ENCODE data around the gene IFNAR1. TPM values are rescaled to one million over a fixed set of nuclear protein-coding genes. Genes with fewer than 3 reads are reported as not detected.
A peak's percentile ranks its signal among the peaks of the same experiment; 100 is the strongest.

The IFNAR1 gene
- total RNA-seq, 1 experiment from 2014 or later = 14.2 TPM

- Histone ChIP-seq H3T11ph (ENCODE audit: low read length) (no peak overlapping the region), H3K23ac (ENCODE audit: insufficient read length, low read depth, low read length) (no peak overlapping the region), H3K18ac (ENCODE audit: insufficient read length, low read depth, low read length) (no peak overlapping the region), H2BK20ac (ENCODE audit: low read depth, low read length, poor library complexity, severe bottlenecking) (no peak overlapping the region), H4K5ac (ENCODE audit: insufficient read length, low read depth, low read length) (no peak overlapping the region), H3K4ac (ENCODE audit: low read depth, low read length) (no peak overlapping the region), H4K91ac (ENCODE audit: insufficient read length, low read depth, low read length) (no peak overlapping the region), H2BK12ac (ENCODE audit: insufficient read length, low read depth, low read length) (no peak overlapping the region), H2BK120ac (ENCODE audit: low read depth, low read length, poor library complexity, severe bottlenecking) (no peak overlapping the region), H3K14ac (ENCODE audit: insufficient read depth, low read length) (no peak overlapping the region), H2BK5ac (ENCODE audit: insufficient read length, low read length) (no peak overlapping the region), H3K9ac (ENCODE audit: extremely low read depth, insufficient read length, low read length) (no peak overlapping the region), H2AK5ac (ENCODE audit: insufficient read length, low read length) (no peak overlapping the region), H3K56ac (ENCODE audit: insufficient read length, low read depth, low read length) (no peak overlapping the region), H3K4me1 (ENCODE audit: insufficient read depth, low read length) (no peaks in the 10 kb centered on the region), H3K4me2 (ENCODE audit: insufficient read depth, insufficient read length, low read length) (no peak overlapping the region), H2AFZ (ENCODE audit: low read length) (no peak overlapping the region), H3K9me3 (ENCODE audit: control insufficient read depth, low read depth, low read length) (no peaks in the 10 kb centered on the region), H4K8ac (replicated peaks; ENCODE audit: insufficient read length, low read depth, low read length) (no peak overlapping the region), H4K20me1 (ENCODE audit: control insufficient read depth, insufficient read depth, insufficient read length) (no peaks in the 10 kb centered on the region), H3K79me2 (ENCODE audit: insufficient read depth, low read length) (no peaks in the 10 kb centered on the region), H3K23me2 (ENCODE audit: insufficient read length, low read depth, low read length, poor library complexity, severe bottlenecking) (no peaks in the 10 kb centered on the region), H3K27me3 (ENCODE audit: insufficient read depth, low read length) (no peaks in the 10 kb centered on the region), H3K27ac (ENCODE audit: insufficient read length, low read depth, low read length) (no peak overlapping the region), H2BK15ac (ENCODE audit: low read depth, low read length) (no peak overlapping the region), H3K79me1 (ENCODE audit: insufficient read depth, low read depth, low read length, poor library complexity, severe bottlenecking) (no peaks in the 10 kb centered on the region)
- Mint-ChIP-seq H3K27ac (peak overlapping the region in 2 of 3 experiments; percentile 87 to 88; a peak in 4 of 7 replicates), H3K36me3 (ENCODE audit: insufficient read depth in 1 of 3, low read depth in 3 of 3) (no peaks in the 10 kb centered on the region), H3K9me3 (no peaks in the 10 kb centered on the region; a peak in 1 of 5 replicates), H3K27me3 (ENCODE audit: low read depth) (no peaks in the 10 kb centered on the region), H3K4me1 (peaks cover 4 to 10% of the 10 kb centered on the region in 2 experiments), H3K4me3 (no peak overlapping the region)
- WGBS (ENCODE audit: extremely low coverage, insufficient read length, low lambda C conversion rate) = no CpG with 5 or more reads among the region's 11 CpGs
- no peak for DNase-seq
- no peak for TF ChIP-seq CTCF (conservative IDR thresholded peaks at IDR 0.05)
Measured at GRCh38 chr21:33392284-33392985, 67.7 kb downstream of the IFNAR1 start.
